HCT116 (cell line): ENCODE measurements around the gene KLK15. TPM values are rescaled to one million over a fixed set of nuclear protein-coding genes. Genes with fewer than 3 reads are reported as not detected.

ENCODE experiments used
- ATAC-seq: fragments of 200-7000 bp; cut with Tn5 transposase; 2 replicates; pipeline ENCODE4 v1.9.1; 2020; ENCODE audit warnings: mild to moderate bottlenecking, moderate library complexity
- BruUV-seq: library from RNA; stranded (reverse); fragments of 400-500 nt; replicated peaks from 2 replicates; lab custom pipeline; 2021; lab: Mats Ljungman, UMichigan
- CTCF ChIA-PET: fragments of 300-600 bp; sonication (Branson Sonifier 250); formaldehyde crosslinking; loops from one replicate; lab custom pipeline; 2021; ENCODE audit warnings: antibody characterized with exemption; lab: Charles Lee
- POLR2A ChIA-PET: fragments of 300-600, 350-600 bp; sonication (Branson Sonifier 250); formaldehyde crosslinking; loops from one replicate; lab custom pipeline; 2021; ENCODE audit warnings: antibody characterized with exemption; lab: Charles Lee
- RAD21 ChIA-PET, 2 experiments: fragments of 300-600 bp; sonication (Branson Sonifier 250); formaldehyde crosslinking; loops; one replicate each; lab custom pipeline; 2023; ENCODE audit warnings: low total read pairs in 2 of 2; ENCODE audit not compliant: uncharacterized antibody in 2 of 2, unreplicated experiment in 2 of 2, low non-redundant PET in 1 of 2; lab: Charles Lee
- DNase-seq: peaks from one replicate; pipeline ENCODE4 v3.0.0-alpha.2; 2010; ENCODE audit warnings: low read depth, low spot score
- H2AFZ ChIP-seq: fragments of 200-600 bp; shearing (Covaris generic), sonication (generic); 2 replicates; pipeline ENCODE4 v1.6.1; 2017; ENCODE audit warnings: low read depth, mixed run types, mixed read lengths, antibody characterized with exemption, low read length; ENCODE audit not compliant: poor library complexity, severe bottlenecking
- H3K27ac ChIP-seq: 2 replicates; pipeline ENCODE4 v1.5.1; 2012; ENCODE audit warnings: low read depth, low read length
- H3K27me3 ChIP-seq: fragments of 200-600 bp; sonication (generic); 2 replicates; pipeline ENCODE4 v1.6.1; 2016; ENCODE audit warnings: mixed run types, low read length, mixed read lengths; ENCODE audit not compliant: insufficient read depth
- H3K36me3 ChIP-seq, 2 experiments: fragments of 200-500 bp in 1 of 2; fragments of 200-600 bp in 1 of 2; sonication (Bioruptor generic) in 1 of 2; sonication (generic) in 1 of 2; 2 replicates each; pipeline versions ENCODE4 v1.5.1 to v1.6.1; 2014 to 2016; ENCODE audit warnings: low read length in 2 of 2, inconsistent platforms in 1 of 2, mixed read lengths in 1 of 2, mixed run types in 1 of 2; ENCODE audit not compliant: insufficient read depth in 2 of 2, control insufficient read depth in 1 of 2
- H3K4me1 ChIP-seq, 2 experiments: fragments of 200-600 bp in 1 of 2; sonication (generic) in 1 of 2; 2 replicates each; pipeline versions ENCODE4 v1.5.1 to v1.6.1; 2012 to 2017; ENCODE audit warnings: low read length in 2 of 2, inconsistent platforms in 1 of 2, mild to moderate bottlenecking in 1 of 2, mixed read lengths in 1 of 2, mixed run types in 1 of 2, moderate library complexity in 1 of 2; ENCODE audit not compliant: insufficient read depth in 2 of 2, control insufficient read depth in 1 of 2
- H3K4me2 ChIP-seq: fragments of 200-600 bp; sonication (generic); 2 replicates; pipeline ENCODE4 v1.6.1; 2017; ENCODE audit warnings: mixed run types, low read length, mixed read lengths
- H3K4me3 ChIP-seq, 2 experiments: fragments of 200-600 bp in 1 of 2; sonication (generic) in 1 of 2; replicated peaks in 1 of 2; 2 replicates each; pipeline ENCODE4 v1.5.1; 2011 to 2016; ENCODE audit warnings: low read length in 2 of 2, control low read depth in 1 of 2, low read depth in 1 of 2, mild to moderate bottlenecking in 1 of 2, mixed read lengths in 1 of 2, mixed run types in 1 of 2
- H3K79me2 ChIP-seq: fragments of 200-600 bp; sonication (generic); 2 replicates; pipeline ENCODE4 v1.6.1; 2017; ENCODE audit warnings: mild to moderate bottlenecking, mixed run types, low read length, moderate library complexity, mixed read lengths; ENCODE audit not compliant: insufficient read depth
- H3K9ac ChIP-seq: fragments of 200-600 bp; sonication (generic); 2 replicates; pipeline ENCODE4 v1.6.1; 2016; ENCODE audit warnings: low read length, mixed read lengths
- H3K9me2 ChIP-seq: fragments of 200-600 bp; sonication (generic), shearing (Covaris generic); 2 replicates; pipeline ENCODE4 v1.6.1; 2017; ENCODE audit warnings: mixed run types, mild to moderate bottlenecking, moderate library complexity; ENCODE audit not compliant: insufficient read depth
- H3K9me3 ChIP-seq, 2 experiments: fragments of 200-500 bp in 1 of 2; fragments of 200-600 bp in 1 of 2; sonication (Bioruptor generic) in 1 of 2; sonication (generic) in 1 of 2; 2 replicates each; pipeline ENCODE4 v1.6.1; 2014 to 2017; ENCODE audit warnings: low read length in 2 of 2, mixed read lengths in 2 of 2, inconsistent platforms in 1 of 2, low read depth in 1 of 2, mild to moderate bottlenecking in 1 of 2, mixed run types in 1 of 2, moderate library complexity in 1 of 2; ENCODE audit not compliant: control insufficient read depth in 1 of 2, insufficient read depth in 1 of 2
- H4K20me1 ChIP-seq: fragments of 200-600 bp; sonication (generic), shearing (Covaris generic); 2 replicates; pipeline ENCODE4 v1.6.1; 2017; ENCODE audit warnings: mixed run types, mild to moderate bottlenecking, moderate library complexity; ENCODE audit not compliant: insufficient read depth
- CBX3 ChIP-seq: IDR thresholded peaks from 2 replicates; pipeline ENCODE4 v1.6.1; 2012; ENCODE audit warnings: low read depth
- CEBPB ChIP-seq: IDR thresholded peaks from 2 replicates; pipeline ENCODE4 v1.6.1; 2012; ENCODE audit warnings: low read depth
- ELF1 ChIP-seq: IDR thresholded peaks from 2 replicates; pipeline ENCODE4 v1.6.1; 2012; ENCODE audit warnings: low read depth, borderline replicate concordance
- EZH2 ChIP-seq: fragments of 200-600 bp; sonication (generic); IDR thresholded peaks from 2 replicates; pipeline ENCODE4 v1.6.1; 2017; ENCODE audit warnings: antibody characterized with exemption, mixed run types
- EZH2phosphoT487 ChIP-seq: fragments of 200-600 bp; IDR thresholded peaks from 2 replicates; pipeline ENCODE4 v1.6.1; 2018; ENCODE audit warnings: antibody characterized with exemption, borderline replicate concordance
- FOSL1 ChIP-seq: IDR thresholded peaks from 2 replicates; pipeline ENCODE4 v1.6.1; 2012; ENCODE audit warnings: low read depth
- POLR2A ChIP-seq: IDR thresholded peaks from 2 replicates; pipeline ENCODE4 v1.7.0; 2011; ENCODE audit warnings: borderline replicate concordance; ENCODE audit not compliant: insufficient read depth, insufficient read length; ENCODE audit errors: extremely low read depth
- POLR2AphosphoS5 ChIP-seq: IDR thresholded peaks from 2 replicates; pipeline ENCODE4 v1.6.1; 2011; ENCODE audit warnings: mild to moderate bottlenecking, low read depth, low read length, moderate library complexity
- SIN3A ChIP-seq: IDR thresholded peaks from 2 replicates; pipeline ENCODE4 v1.6.1; 2012; ENCODE audit warnings: low read depth
- TCF7L2 ChIP-seq: IDR thresholded peaks from 2 replicates; pipeline ENCODE4 v1.7.0; 2011; ENCODE audit warnings: borderline replicate concordance, inconsistent platforms; ENCODE audit not compliant: insufficient read depth, insufficient read length; ENCODE audit errors: extremely low read depth
- YY1 ChIP-seq: IDR thresholded peaks from 2 replicates; pipeline ENCODE4 v1.6.1; 2011; ENCODE audit warnings: low read length, low read depth, moderate library complexity, mild to moderate bottlenecking; ENCODE audit not compliant: insufficient replicate concordance; ENCODE audit errors: extremely low read depth
- ZNF274 ChIP-seq: fragments of 200-500 bp; sonication (Bioruptor generic); IDR thresholded peaks from 2 replicates; pipeline ENCODE4 v1.6.1; 2014; ENCODE audit warnings: mild to moderate bottlenecking, low read depth, low read length, inconsistent platforms
- intact Hi-C: fragments of 100-400 bp; cut with micrococcal nuclease; formaldehyde crosslinking; loops from 2 replicates; pipeline ENCODE4 v1.10.0; 2022
- total RNA-seq: library from RNA; stranded (reverse); gene quantifications from one replicate; pipeline ENCODE4 v1.2.1, GENCODE V29; 2021; ENCODE audit not compliant: unreplicated experiment
- TF ChIP-seq, protein P1 (sequence below): IDR thresholded peaks from 2 replicates; pipeline ENCODE4 v1.6.1; 2012; ENCODE audit warnings: low read depth
- TF ChIP-seq, protein P2 (sequence below): IDR thresholded peaks from 2 replicates; pipeline ENCODE4 v1.6.1; 2012
- TF ChIP-seq, protein P3 (sequence below): IDR thresholded peaks from 2 replicates; pipeline ENCODE4 v1.6.1; 2012
- TF ChIP-seq, protein P4 (sequence below), 3 experiments: fragments of 200-600 bp in 1 of 3; sonication (generic) in 1 of 3; IDR thresholded peaks in 2 of 3; conservative IDR thresholded peaks in 1 of 3; 2 replicates each; pipeline ENCODE4 v1.5.1; 2012 to 2017; ENCODE audit warnings: low read depth in 2 of 3, low read length in 2 of 3, antibody characterized with exemption in 1 of 3, borderline replicate concordance in 1 of 3, control low read depth in 1 of 3, mild to moderate bottlenecking in 1 of 3, mixed read lengths in 1 of 3, mixed run types in 1 of 3, moderate library complexity in 1 of 3; ENCODE audit not compliant: insufficient read depth in 1 of 3

Gene KLK15
- total RNA-seq, 1 experiment from 2014 or later = not detected

DNA sequence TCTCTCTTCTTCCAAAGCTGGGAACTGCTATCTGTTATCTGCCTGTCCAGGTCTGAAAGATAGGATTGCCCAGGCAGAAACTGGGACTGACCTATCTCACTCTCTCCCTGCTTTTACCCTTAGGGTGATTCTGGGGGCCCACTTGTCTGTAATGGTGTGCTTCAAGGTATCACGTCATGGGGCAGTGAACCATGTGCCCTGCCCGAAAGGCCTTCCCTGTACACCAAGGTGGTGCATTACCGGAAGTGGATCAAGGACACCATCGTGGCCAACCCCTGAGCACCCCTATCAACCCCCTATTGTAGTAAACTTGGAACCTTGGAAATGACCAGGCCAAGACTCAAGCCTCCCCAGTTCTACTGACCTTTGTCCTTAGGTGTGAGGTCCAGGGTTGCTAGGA, 26.5 kb upstream of the KLK15 start:
- Histone ChIP-seq H4K20me1 (no peaks in the 10 kb centered on the region), H3K4me3 (no peak overlapping the region), H3K27ac (no peak overlapping the region), H3K36me3 (no peaks in the 10 kb centered on the region), H3K4me2 (no peak overlapping the region), H2AFZ (no peak overlapping the region), H3K9ac (no peak overlapping the region), H3K9me2 (no peaks in the 10 kb centered on the region), H3K9me3 (peaks cover 0 to 11% of the 10 kb centered on the region in 2 experiments; a peak in 1 of 4 replicates), H3K27me3 (peaks cover 28% of the 10 kb centered on the region; the same call in 1 of the 2 replicates), H3K79me2 (no peaks in the 10 kb centered on the region), H3K4me1 (no peaks in the 10 kb centered on the region)
- ChIA-PET CTCF (no interaction called here), POLR2A (no interaction called here), RAD21 (no interaction called here)
- TF ChIP-seq EZH2 (no peak), CBX3 (no peak)
- intact Hi-C loops = no loop called here
- BruUV-seq = no TSS peak
- DNase-seq (no peak), ATAC-seq (no peak)

DNA sequence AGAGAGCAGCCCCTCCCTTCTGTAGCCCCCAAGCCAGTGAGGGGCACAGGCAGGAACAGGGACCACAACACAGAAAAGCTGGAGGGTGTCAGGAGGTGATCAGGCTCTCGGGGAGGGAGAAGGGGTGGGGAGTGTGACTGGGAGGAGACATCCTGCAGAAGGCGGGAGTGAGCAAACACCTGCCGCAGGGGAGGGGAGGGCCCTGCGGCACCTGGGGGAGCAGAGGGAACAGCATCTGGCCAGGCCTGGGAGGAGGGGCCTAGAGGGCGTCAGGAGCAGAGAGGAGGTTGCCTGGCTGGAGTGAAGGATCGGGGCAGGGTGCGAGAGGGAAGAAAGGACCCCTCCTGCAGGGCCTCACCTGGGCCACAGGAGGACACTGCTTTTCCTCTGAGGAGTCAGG, 25.5 kb upstream of the KLK15 start:
- ChIA-PET RAD21 (no interaction called here), POLR2A (no interaction called here), CTCF (no interaction called here)
- Histone ChIP-seq H4K20me1 (no peaks in the 10 kb centered on the region), H3K36me3 (no peaks in the 10 kb centered on the region), H3K27me3 (peaks cover 29% of the 10 kb centered on the region; the same call in 1 of the 2 replicates), H3K27ac (no peak overlapping the region), H3K4me1 (no peaks in the 10 kb centered on the region), H3K4me3 (no peak overlapping the region), H3K9me3 (peaks cover 0 to 11% of the 10 kb centered on the region in 2 experiments; a peak in 1 of 4 replicates), H3K9me2 (no peaks in the 10 kb centered on the region), H2AFZ (no peak overlapping the region), H3K4me2 (no peak overlapping the region), H3K9ac (no peak overlapping the region), H3K79me2 (no peaks in the 10 kb centered on the region)
- ATAC-seq (no peak), DNase-seq (no peak)
- BruUV-seq = no TSS peak
- intact Hi-C loops = no loop called here
- no peak for TF ChIP-seq TCF7L2
- no peak for TF ChIP-seq SIN3A
- TF ChIP-seq, protein P1, sequence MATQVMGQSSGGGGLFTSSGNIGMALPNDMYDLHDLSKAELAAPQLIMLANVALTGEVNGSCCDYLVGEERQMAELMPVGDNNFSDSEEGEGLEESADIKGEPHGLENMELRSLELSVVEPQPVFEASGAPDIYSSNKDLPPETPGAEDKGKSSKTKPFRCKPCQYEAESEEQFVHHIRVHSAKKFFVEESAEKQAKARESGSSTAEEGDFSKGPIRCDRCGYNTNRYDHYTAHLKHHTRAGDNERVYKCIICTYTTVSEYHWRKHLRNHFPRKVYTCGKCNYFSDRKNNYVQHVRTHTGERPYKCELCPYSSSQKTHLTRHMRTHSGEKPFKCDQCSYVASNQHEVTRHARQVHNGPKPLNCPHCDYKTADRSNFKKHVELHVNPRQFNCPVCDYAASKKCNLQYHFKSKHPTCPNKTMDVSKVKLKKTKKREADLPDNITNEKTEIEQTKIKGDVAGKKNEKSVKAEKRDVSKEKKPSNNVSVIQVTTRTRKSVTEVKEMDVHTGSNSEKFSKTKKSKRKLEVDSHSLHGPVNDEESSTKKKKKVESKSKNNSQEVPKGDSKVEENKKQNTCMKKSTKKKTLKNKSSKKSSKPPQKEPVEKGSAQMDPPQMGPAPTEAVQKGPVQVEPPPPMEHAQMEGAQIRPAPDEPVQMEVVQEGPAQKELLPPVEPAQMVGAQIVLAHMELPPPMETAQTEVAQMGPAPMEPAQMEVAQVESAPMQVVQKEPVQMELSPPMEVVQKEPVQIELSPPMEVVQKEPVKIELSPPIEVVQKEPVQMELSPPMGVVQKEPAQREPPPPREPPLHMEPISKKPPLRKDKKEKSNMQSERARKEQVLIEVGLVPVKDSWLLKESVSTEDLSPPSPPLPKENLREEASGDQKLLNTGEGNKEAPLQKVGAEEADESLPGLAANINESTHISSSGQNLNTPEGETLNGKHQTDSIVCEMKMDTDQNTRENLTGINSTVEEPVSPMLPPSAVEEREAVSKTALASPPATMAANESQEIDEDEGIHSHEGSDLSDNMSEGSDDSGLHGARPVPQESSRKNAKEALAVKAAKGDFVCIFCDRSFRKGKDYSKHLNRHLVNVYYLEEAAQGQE = no peak
- TF ChIP-seq, protein P2, sequence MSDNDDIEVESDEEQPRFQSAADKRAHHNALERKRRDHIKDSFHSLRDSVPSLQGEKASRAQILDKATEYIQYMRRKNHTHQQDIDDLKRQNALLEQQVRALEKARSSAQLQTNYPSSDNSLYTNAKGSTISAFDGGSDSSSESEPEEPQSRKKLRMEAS = no peak
- TF ChIP-seq FOSL1 = no peak
- no peak for TF ChIP-seq YY1
- no peak for TF ChIP-seq ELF1
- TF ChIP-seq, protein P3, sequence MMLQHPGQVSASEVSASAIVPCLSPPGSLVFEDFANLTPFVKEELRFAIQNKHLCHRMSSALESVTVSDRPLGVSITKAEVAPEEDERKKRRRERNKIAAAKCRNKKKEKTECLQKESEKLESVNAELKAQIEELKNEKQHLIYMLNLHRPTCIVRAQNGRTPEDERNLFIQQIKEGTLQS = no peak
- TF ChIP-seq CEBPB = no peak
- no peak for TF ChIP-seq ZNF274
- TF ChIP-seq, protein P4, sequence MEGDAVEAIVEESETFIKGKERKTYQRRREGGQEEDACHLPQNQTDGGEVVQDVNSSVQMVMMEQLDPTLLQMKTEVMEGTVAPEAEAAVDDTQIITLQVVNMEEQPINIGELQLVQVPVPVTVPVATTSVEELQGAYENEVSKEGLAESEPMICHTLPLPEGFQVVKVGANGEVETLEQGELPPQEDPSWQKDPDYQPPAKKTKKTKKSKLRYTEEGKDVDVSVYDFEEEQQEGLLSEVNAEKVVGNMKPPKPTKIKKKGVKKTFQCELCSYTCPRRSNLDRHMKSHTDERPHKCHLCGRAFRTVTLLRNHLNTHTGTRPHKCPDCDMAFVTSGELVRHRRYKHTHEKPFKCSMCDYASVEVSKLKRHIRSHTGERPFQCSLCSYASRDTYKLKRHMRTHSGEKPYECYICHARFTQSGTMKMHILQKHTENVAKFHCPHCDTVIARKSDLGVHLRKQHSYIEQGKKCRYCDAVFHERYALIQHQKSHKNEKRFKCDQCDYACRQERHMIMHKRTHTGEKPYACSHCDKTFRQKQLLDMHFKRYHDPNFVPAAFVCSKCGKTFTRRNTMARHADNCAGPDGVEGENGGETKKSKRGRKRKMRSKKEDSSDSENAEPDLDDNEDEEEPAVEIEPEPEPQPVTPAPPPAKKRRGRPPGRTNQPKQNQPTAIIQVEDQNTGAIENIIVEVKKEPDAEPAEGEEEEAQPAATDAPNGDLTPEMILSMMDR (IDR thresholded peaks at IDR 0.05 in 2 of 3, conservative IDR thresholded peaks at IDR 0.05 in 1 of 3; ENCODE audit: borderline replicate concordance in 1 of 3, insufficient read depth in 1 of 3, low read depth in 2 of 3, low read length in 2 of 3) = no peak
- TF ChIP-seq EZH2 = no peak
- TF ChIP-seq EZH2phosphoT487 = no peak
- no peak for TF ChIP-seq POLR2AphosphoS5
- no peak for TF ChIP-seq POLR2A
